ENCODE data around the gene SNAP91.

- TF ChIP-seq MYC (IDR thresholded peaks at IDR 0.05; ENCODE audit: low read depth, low read length), result no peak
- no peak for TF ChIP-seq CTCF (IDR thresholded peaks at IDR 0.05; ENCODE audit: low read depth, low read length)
- no peak for TF ChIP-seq POLR2A (IDR thresholded peaks at IDR 0.05; ENCODE audit: extremely low read depth, insufficient read length)
Observed at GRCh38 chr6:83539678-83540077, 169.2 kb downstream of the SNAP91 start.
